Measurements from ENCODE around the gene SH3PXD2A.

DNA sequence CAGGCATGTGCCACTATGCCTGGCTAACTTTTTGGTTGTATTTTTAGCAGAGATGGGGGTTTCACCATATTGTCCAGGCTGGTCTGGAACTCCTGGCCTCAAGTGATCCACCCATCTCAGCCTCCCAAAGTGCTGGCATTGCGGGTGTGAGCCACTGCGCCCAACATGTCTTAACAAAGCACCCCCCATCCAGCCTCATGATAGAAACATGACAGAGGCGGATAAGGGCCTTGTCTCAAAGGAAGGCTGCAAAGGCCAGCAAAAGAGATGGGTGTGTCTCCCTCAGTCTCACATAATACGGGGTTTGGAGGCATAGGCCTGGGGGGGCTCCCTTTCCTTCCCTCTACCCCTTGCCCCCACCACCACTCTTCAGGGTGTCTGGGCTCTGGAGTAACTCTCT, 93.2 kb downstream of the SH3PXD2A start:
- TF ChIP-seq, protein P1, sequence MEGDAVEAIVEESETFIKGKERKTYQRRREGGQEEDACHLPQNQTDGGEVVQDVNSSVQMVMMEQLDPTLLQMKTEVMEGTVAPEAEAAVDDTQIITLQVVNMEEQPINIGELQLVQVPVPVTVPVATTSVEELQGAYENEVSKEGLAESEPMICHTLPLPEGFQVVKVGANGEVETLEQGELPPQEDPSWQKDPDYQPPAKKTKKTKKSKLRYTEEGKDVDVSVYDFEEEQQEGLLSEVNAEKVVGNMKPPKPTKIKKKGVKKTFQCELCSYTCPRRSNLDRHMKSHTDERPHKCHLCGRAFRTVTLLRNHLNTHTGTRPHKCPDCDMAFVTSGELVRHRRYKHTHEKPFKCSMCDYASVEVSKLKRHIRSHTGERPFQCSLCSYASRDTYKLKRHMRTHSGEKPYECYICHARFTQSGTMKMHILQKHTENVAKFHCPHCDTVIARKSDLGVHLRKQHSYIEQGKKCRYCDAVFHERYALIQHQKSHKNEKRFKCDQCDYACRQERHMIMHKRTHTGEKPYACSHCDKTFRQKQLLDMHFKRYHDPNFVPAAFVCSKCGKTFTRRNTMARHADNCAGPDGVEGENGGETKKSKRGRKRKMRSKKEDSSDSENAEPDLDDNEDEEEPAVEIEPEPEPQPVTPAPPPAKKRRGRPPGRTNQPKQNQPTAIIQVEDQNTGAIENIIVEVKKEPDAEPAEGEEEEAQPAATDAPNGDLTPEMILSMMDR (conservative IDR thresholded peaks at IDR 0.05), result no peak
- no peak for TF ChIP-seq ZFX (IDR thresholded peaks at IDR 0.05)

All from C4-2B (cell line).